ENCODE measurements around the gene SFMBT1. TPM values are rescaled to one million over a fixed set of nuclear protein-coding genes. Genes with fewer than 3 reads are reported as not detected.

Gene SFMBT1
- total RNA-seq, 1 experiment from 2014 or later: 14.3 TPM

DNA sequence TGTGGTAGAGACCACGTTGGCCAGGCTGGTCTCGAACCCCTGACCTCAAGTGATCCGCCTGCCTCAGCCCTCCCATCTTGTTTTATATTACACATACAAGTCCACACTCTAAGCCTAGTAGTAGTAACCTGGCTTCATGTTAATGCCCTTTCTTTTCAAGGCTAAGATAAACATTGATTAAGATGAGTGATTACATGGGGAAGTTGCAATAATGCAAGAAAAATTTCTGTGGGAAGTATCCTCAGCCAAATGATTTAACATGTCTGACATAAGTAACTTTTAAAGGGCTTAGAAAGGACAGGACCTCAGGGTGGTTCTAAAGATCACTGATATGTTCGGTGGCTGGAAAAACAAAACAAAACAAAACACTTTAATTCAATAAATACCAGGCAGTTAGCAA is 72.1 kb downstream of the SFMBT1 start:
- H3K4me2 ChIP-seq: no peak overlapping the region
- no peaks in the 10 kb centered on the region for H4K20me1 ChIP-seq (ENCODE audit: insufficient read depth)
- no peaks in the 10 kb centered on the region for H3K4me1 ChIP-seq (replicated peaks; ENCODE audit: insufficient read depth)
- no peaks in the 10 kb centered on the region; the same call in 1 of the 2 replicates for H3F3A ChIP-seq (ENCODE audit: insufficient read depth, low read depth)
- POLR2A ChIA-PET (ENCODE audit: unreplicated experiment): no interaction called here
- no peak overlapping the region for H3K4me3 ChIP-seq
- no TSS peak for BruUV-seq (replicated peaks)
- no peaks in the 10 kb centered on the region for H3K9me2 ChIP-seq (ENCODE audit: insufficient read depth)
- CTCF ChIA-PET: no interaction called here
- intact Hi-C loops (cut with micrococcal nuclease; ENCODE audit: unreplicated experiment): no loop called here
- H3K36me3 ChIP-seq (ENCODE audit: low read depth): no peaks in the 10 kb centered on the region
- no peak overlapping the region for H3K27ac ChIP-seq
- no peak for DNase-seq
- no peaks in the 10 kb centered on the region for H3K9me3 ChIP-seq (ENCODE audit: insufficient read depth, low read depth)
- no peak for TF ChIP-seq EZH2 (IDR thresholded peaks at IDR 0.05; ENCODE audit: low read depth)
- TF ChIP-seq, protein P1, sequence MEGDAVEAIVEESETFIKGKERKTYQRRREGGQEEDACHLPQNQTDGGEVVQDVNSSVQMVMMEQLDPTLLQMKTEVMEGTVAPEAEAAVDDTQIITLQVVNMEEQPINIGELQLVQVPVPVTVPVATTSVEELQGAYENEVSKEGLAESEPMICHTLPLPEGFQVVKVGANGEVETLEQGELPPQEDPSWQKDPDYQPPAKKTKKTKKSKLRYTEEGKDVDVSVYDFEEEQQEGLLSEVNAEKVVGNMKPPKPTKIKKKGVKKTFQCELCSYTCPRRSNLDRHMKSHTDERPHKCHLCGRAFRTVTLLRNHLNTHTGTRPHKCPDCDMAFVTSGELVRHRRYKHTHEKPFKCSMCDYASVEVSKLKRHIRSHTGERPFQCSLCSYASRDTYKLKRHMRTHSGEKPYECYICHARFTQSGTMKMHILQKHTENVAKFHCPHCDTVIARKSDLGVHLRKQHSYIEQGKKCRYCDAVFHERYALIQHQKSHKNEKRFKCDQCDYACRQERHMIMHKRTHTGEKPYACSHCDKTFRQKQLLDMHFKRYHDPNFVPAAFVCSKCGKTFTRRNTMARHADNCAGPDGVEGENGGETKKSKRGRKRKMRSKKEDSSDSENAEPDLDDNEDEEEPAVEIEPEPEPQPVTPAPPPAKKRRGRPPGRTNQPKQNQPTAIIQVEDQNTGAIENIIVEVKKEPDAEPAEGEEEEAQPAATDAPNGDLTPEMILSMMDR (conservative IDR thresholded peaks at IDR 0.05): no peak
- no peaks in the 10 kb centered on the region for H3K27me3 ChIP-seq (ENCODE audit: insufficient read depth, low read depth)
- H3K79me2 ChIP-seq (ENCODE audit: low read depth): 0 out of 2 replicates have a peak, but pooled peaks cover 5% of the 10 kb centered on the region
- H2AFZ ChIP-seq: no peak overlapping the region

DNA sequence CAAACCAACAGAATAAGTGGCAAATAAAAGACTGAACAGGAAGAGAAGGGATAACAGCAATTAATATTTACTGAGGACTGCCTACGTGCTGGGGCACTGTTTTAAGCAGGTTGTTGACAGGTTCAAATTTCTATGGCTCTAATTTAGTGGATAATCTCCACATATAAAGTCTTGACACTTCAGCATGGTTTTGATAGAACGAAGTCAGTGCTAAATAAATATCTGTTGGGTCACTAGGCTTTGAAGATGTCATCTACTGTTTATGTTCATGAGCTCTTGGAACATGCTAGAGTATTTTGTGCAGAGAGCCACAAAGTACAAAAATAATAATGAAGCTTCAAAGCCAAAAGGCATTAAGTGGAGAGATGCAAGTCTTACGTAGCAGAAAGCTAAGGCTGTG is 74.0 kb downstream of the SFMBT1 start:
- Histone ChIP-seq H3K27me3 (ENCODE audit: insufficient read depth, low read depth) (no peaks in the 10 kb centered on the region), H3F3A (ENCODE audit: insufficient read depth, low read depth) (no peaks in the 10 kb centered on the region; the same call in 1 of the 2 replicates), H3K4me2 (no peak overlapping the region), H2AFZ (no peak overlapping the region), H3K4me1 (replicated peaks; ENCODE audit: insufficient read depth) (no peaks in the 10 kb centered on the region), H4K20me1 (ENCODE audit: insufficient read depth) (no peaks in the 10 kb centered on the region), H3K36me3 (ENCODE audit: low read depth) (no peaks in the 10 kb centered on the region), H3K9me3 (ENCODE audit: insufficient read depth, low read depth) (no peaks in the 10 kb centered on the region), H3K9me2 (ENCODE audit: insufficient read depth) (no peaks in the 10 kb centered on the region), H3K79me2 (ENCODE audit: low read depth) (0 out of 2 replicates have a peak, but pooled peaks cover 5% of the 10 kb centered on the region), H3K4me3 (no peak overlapping the region), H3K27ac (no peak overlapping the region)
- ChIA-PET POLR2A (ENCODE audit: unreplicated experiment) (no interaction called here), CTCF (no interaction called here)
- TF ChIP-seq EZH2 (IDR thresholded peaks at IDR 0.05; ENCODE audit: low read depth): no peak
- TF ChIP-seq, protein P1 (conservative IDR thresholded peaks at IDR 0.05): no peak
- BruUV-seq (replicated peaks): no TSS peak
- intact Hi-C loops (cut with micrococcal nuclease; ENCODE audit: unreplicated experiment): no loop called here
- no peak for DNase-seq

DNA sequence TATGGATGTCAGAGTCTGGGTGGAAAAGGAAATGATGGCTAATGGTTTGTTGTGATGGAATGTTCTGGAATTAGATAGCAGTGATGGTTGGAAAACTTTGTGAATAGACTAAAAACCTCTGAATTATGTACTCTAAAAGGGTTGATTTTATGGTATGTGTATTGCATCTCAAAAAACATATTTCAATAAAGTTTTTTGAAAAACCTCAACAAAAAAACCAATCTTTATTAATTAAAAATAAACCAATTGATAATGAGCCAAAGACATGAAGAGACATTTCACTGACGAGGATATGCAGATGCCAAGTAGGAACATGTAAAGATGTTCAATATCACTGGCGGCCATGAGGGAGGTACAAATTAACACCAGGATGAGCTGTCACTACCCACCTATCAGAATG is 78.5 kb downstream of the SFMBT1 start:
- Histone ChIP-seq H3K36me3 (ENCODE audit: low read depth) (no peaks in the 10 kb centered on the region), H3K4me1 (replicated peaks; ENCODE audit: insufficient read depth) (no peaks in the 10 kb centered on the region), H3K4me2 (no peak overlapping the region), H4K20me1 (ENCODE audit: insufficient read depth) (no peaks in the 10 kb centered on the region), H3K4me3 (no peak overlapping the region), H3K9me3 (ENCODE audit: insufficient read depth, low read depth) (no peaks in the 10 kb centered on the region), H3K27me3 (ENCODE audit: insufficient read depth, low read depth) (no peaks in the 10 kb centered on the region), H3K27ac (no peak overlapping the region), H2AFZ (no peak overlapping the region), H3F3A (ENCODE audit: insufficient read depth, low read depth) (no peaks in the 10 kb centered on the region; the same call in 1 of the 2 replicates), H3K9me2 (ENCODE audit: insufficient read depth) (no peaks in the 10 kb centered on the region), H3K79me2 (ENCODE audit: low read depth) (no peaks in the 10 kb centered on the region)
- intact Hi-C loops (cut with micrococcal nuclease; ENCODE audit: unreplicated experiment): no loop called here
- ChIA-PET POLR2A (ENCODE audit: unreplicated experiment) (no interaction called here), CTCF (no interaction called here)
- BruUV-seq (replicated peaks): no TSS peak
- TF ChIP-seq EZH2 (IDR thresholded peaks at IDR 0.05; ENCODE audit: low read depth): no peak
- TF ChIP-seq, protein P1 (conservative IDR thresholded peaks at IDR 0.05): no peak
- no peak for DNase-seq

Measured in PC-9 (cell line).